B cell (primary cell): Measurements from ENCODE around the gene UBALD2. TPM values are rescaled to one million over a fixed set of nuclear protein-coding genes. Genes with fewer than 3 reads are reported as not detected.

ENCODE experiments used
- ATAC-seq: fragments of 200-7000 bp; cut with Tn5 transposase; one replicate; pipeline ENCODE4 v1.10.0; 2021; ENCODE audit warnings: low read depth, mild to moderate bottlenecking, moderate number of reproducible peaks, moderate library complexity
- CTCF ChIA-PET: fragments of 350-600 bp; sonication (Branson Sonifier 250); formaldehyde crosslinking; loops from one replicate; lab custom pipeline; 2021; ENCODE audit warnings: antibody characterized with exemption, inconsistent platforms; lab: Charles Lee
- POLR2A ChIA-PET: fragments of 350-600 bp; sonication (Branson Sonifier 250); formaldehyde crosslinking; loops from one replicate; lab custom pipeline; 2021; ENCODE audit warnings: antibody characterized with exemption; lab: Charles Lee
- DNase-seq: peaks from one replicate; pipeline ENCODE4 v3.0.0; 2013
- H2AFZ ChIP-seq: 2 replicates; pipeline ENCODE4 v1.6.1; 2012; ENCODE audit warnings: mild to moderate bottlenecking, low read depth, low read length; ENCODE audit not compliant: insufficient read depth, poor library complexity, severe bottlenecking
- H3K27ac ChIP-seq, 2 donors: 1 replicate in 1 of 2; 2 replicates in 1 of 2; pipeline ENCODE4 v1.5.1; 2012 to 2013; ENCODE audit warnings: low read length in 2 of 2, mild to moderate bottlenecking in 2 of 2, moderate library complexity in 1 of 2
- H3K27me3 ChIP-seq, 4 experiments: fragments of 200-600 bp in 1 of 4; sonication (generic) in 1 of 4; replicated peaks in 1 of 4; 1 replicate in 2 of 4; 2 replicates in 2 of 4; pipeline versions ENCODE4 v1.6.1 to v1.7.0; 2013 to 2016; ENCODE audit warnings: low read length in 3 of 4, mild to moderate bottlenecking in 2 of 4, mixed read lengths in 1 of 4, moderate library complexity in 1 of 4; ENCODE audit not compliant: insufficient read depth in 4 of 4, control insufficient read depth in 3 of 4; ENCODE audit errors: control extremely low read depth in 1 of 4
- H3K36me3 ChIP-seq, 2 experiments: replicated peaks in 1 of 2; 1 replicate in 1 of 2; 2 replicates in 1 of 2; pipeline versions ENCODE4 v1.6.1 to v1.7.1; 2013; ENCODE audit warnings: low read length in 1 of 2; ENCODE audit not compliant: insufficient read depth in 2 of 2, control insufficient read depth in 1 of 2; ENCODE audit errors: control extremely low read depth in 1 of 2, extremely low read depth in 1 of 2
- H3K4me1 ChIP-seq, 2 donors: fragments of 200-600 bp in 1 of 2; sonication (generic) in 1 of 2; 1 replicate in 1 of 2; 2 replicates in 1 of 2; pipeline versions ENCODE4 v1.5.1 to v1.6.1; 2013 to 2017; ENCODE audit warnings: low read length in 2 of 2; ENCODE audit not compliant: control insufficient read depth in 2 of 2, insufficient read depth in 2 of 2
- H3K4me2 ChIP-seq: replicated peaks from 2 replicates; pipeline ENCODE3; 2012; ENCODE audit warnings: mild to moderate bottlenecking, low read depth, low read length; ENCODE audit not compliant: poor library complexity, severe bottlenecking
- H3K4me3 ChIP-seq, 5 experiments: fragments of 200-600 bp in 1 of 5; sonication (generic) in 1 of 5; 1 replicate in 3 of 5; 2 replicates in 2 of 5; pipeline versions ENCODE4 v1.5.1 to v1.7.0; 2011 to 2016; ENCODE audit warnings: low read length in 4 of 5, mild to moderate bottlenecking in 4 of 5, low read depth in 2 of 5, control low read depth in 1 of 5, moderate library complexity in 1 of 5; ENCODE audit not compliant: insufficient read depth in 1 of 5; ENCODE audit errors: control extremely low read depth in 1 of 5, extremely low read depth in 1 of 5
- H3K79me2 ChIP-seq: fragments of 200-600 bp; sonication (generic); one replicate; pipeline ENCODE4 v1.6.0; 2016; ENCODE audit warnings: low read length; ENCODE audit not compliant: control insufficient read depth, insufficient read depth
- H3K9ac ChIP-seq: fragments of 200-600 bp; sonication (generic); 2 replicates; pipeline ENCODE4 v1.6.1; 2017; ENCODE audit warnings: mild to moderate bottlenecking, low read length, moderate library complexity
- H3K9me3 ChIP-seq, 3 donors: one replicate each; pipeline versions ENCODE4 v1.6.1 to v1.7.1; 2013; ENCODE audit warnings: low read length in 2 of 3; ENCODE audit not compliant: control insufficient read depth in 2 of 3, insufficient read depth in 1 of 3; ENCODE audit errors: control extremely low read depth in 1 of 3
- H4K20me1 ChIP-seq: 2 replicates; pipeline ENCODE4 v1.6.0; 2012; ENCODE audit warnings: mild to moderate bottlenecking, low read length; ENCODE audit not compliant: insufficient read depth, control insufficient read depth, poor library complexity, severe bottlenecking
- H3K27ac Mint-ChIP-seq: one replicate; pipeline ENCODE4 v1.8.0; 2021; ENCODE audit warnings: mixed read lengths
- H3K27me3 Mint-ChIP-seq: one replicate; pipeline ENCODE4 v1.8.0; 2021; ENCODE audit warnings: mixed read lengths
- H3K4me1 Mint-ChIP-seq: one replicate; pipeline ENCODE4 v1.8.0; 2021; ENCODE audit warnings: mixed read lengths
- H3K4me3 Mint-ChIP-seq: one replicate; pipeline ENCODE4 v1.8.0; 2021; ENCODE audit warnings: mixed read lengths
- H3K9me3 Mint-ChIP-seq: one replicate; pipeline ENCODE4 v1.8.0; 2022; ENCODE audit warnings: mixed read lengths; ENCODE audit not compliant: insufficient read depth
- EZH2 ChIP-seq: IDR thresholded peaks from 2 replicates; pipeline ENCODE4 v1.6.1; 2012; ENCODE audit warnings: borderline replicate concordance, low read depth, mild to moderate bottlenecking, moderate library complexity, low read length; ENCODE audit not compliant: insufficient read depth, poor library complexity, severe bottlenecking
- WGBS: methylation state at CpG from one replicate; pipeline ENCODE4 v1.1.5; 2013; ENCODE audit warnings: missing lambda C conversion rate; ENCODE audit not compliant: insufficient coverage; 5-methylcytosine and 5-hydroxymethylcytosine counted together
- intact Hi-C: fragments of 100-400 bp; cut with micrococcal nuclease; formaldehyde crosslinking; loops from one replicate; pipeline ENCODE4 v1.10.0; 2022
- polyA plus RNA-seq: library from polyadenylated mRNA; depleted of rRNA; stranded (reverse); fragments of >200 nt; gene quantifications from 2 replicates; pipeline ENCODE4 v1.2.3, GENCODE V29; 2012
- total RNA-seq, 2 donors: library from RNA; stranded (reverse); fragments of 120-200 nt in 1 of 2; gene quantifications; 1 replicate in 1 of 2; 2 replicates in 1 of 2; pipeline versions ENCODE4 v1.2.3 to v1.2.4, GENCODE V29; 2013 to 2022
- TF ChIP-seq, protein P1 (sequence below): fragments of 200-600 bp; IDR thresholded peaks from one replicate; pipeline ENCODE4 v1.8.0; 2022; ENCODE audit warnings: antibody characterized with exemption, mild to moderate bottlenecking

UBALD2 gene
- total and polyA plus RNA-seq, 2 donors (not counting 1 experiment from before 2014, with no cell fraction given) = 78.9 to 155 TPM

GRCh38 chr17:76276461-76277299 is 11.5 kb downstream of the UBALD2 start:
- Mint-ChIP-seq H3K4me3 (peak overlapping the region; percentile 15), H3K27me3 (no peaks in the 10 kb centered on the region), H3K9me3 (no peaks in the 10 kb centered on the region), H3K27ac (peak overlapping the region; percentile 90), H3K4me1 (peaks cover 53% of the 10 kb centered on the region)
- H3K9me3 ChIP-seq = peaks cover 0 to 5% (median 0%) of the 10 kb centered on the region in 3 donors
- no peaks in the 10 kb centered on the region for H3K27me3 ChIP-seq
- no peak overlapping the region for H3K9ac ChIP-seq
- H2AFZ ChIP-seq = peak overlapping the region; percentile 17
- peak overlapping the region; percentile 52 for H3K4me2 ChIP-seq
- ATAC-seq = no peak
- DNase-seq = no peak
- H3K79me2 ChIP-seq = no peaks in the 10 kb centered on the region
- H3K27ac ChIP-seq = no peak overlapping the region
- H4K20me1 ChIP-seq = no peaks in the 10 kb centered on the region
- no peak for TF ChIP-seq EZH2
- TF ChIP-seq, protein P1, sequence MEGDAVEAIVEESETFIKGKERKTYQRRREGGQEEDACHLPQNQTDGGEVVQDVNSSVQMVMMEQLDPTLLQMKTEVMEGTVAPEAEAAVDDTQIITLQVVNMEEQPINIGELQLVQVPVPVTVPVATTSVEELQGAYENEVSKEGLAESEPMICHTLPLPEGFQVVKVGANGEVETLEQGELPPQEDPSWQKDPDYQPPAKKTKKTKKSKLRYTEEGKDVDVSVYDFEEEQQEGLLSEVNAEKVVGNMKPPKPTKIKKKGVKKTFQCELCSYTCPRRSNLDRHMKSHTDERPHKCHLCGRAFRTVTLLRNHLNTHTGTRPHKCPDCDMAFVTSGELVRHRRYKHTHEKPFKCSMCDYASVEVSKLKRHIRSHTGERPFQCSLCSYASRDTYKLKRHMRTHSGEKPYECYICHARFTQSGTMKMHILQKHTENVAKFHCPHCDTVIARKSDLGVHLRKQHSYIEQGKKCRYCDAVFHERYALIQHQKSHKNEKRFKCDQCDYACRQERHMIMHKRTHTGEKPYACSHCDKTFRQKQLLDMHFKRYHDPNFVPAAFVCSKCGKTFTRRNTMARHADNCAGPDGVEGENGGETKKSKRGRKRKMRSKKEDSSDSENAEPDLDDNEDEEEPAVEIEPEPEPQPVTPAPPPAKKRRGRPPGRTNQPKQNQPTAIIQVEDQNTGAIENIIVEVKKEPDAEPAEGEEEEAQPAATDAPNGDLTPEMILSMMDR = no peak
- no peak overlapping the region for H3K4me3 ChIP-seq
- peaks cover 45 to 54% of the 10 kb centered on the region in 2 donors for H3K4me1 ChIP-seq
- POLR2A ChIA-PET = interaction anchor here (0.6 to 5.6 kb wide), 4 partner anchors 10 to 155 kb away, joined by 3 to 44 read pairs (median 4); partner anchors contain the start of gene UBALD2
- no peaks in the 10 kb centered on the region for H3K36me3 ChIP-seq
- CTCF ChIA-PET = interaction anchor here (0.6 to 16.7 kb wide), 8 partner anchors 10 to 253 kb away, joined by 3 to 435 read pairs (median 6); partner anchors contain the start of gene UBALD2
- WGBS = 96% methylated on average over 15 of the region's 19 CpGs
- intact Hi-C loops = loop anchor here (2.0 to 10.0 kb wide), 2 partner anchors 14 to 218 kb away; no protein-coding TSS in a partner anchor
